GM12864 (cell line): ENCODE results near the gene NGDN.
"Not testable (repeated sequence)": the region's sequence is repeated elsewhere in the genome, so short reads cannot be mapped to it uniquely, and the experiment has no call there.

Experiments used
- DNase-seq: peaks from one replicate; pipeline ENCODE4 v3.0.0-alpha.2; 2011; ENCODE audit warnings: low read depth
- H3K4me3 ChIP-seq: 2 replicates; pipeline ENCODE4 v1.5.1; 2011; ENCODE audit warnings: mild to moderate bottlenecking, low read depth, low read length, control low read depth
- CTCF ChIP-seq: IDR thresholded peaks from 2 replicates; pipeline ENCODE4 v1.5.1; 2011; ENCODE audit warnings: low read depth, mild to moderate bottlenecking, moderate library complexity, low read length, control low read depth, inconsistent platforms; ENCODE audit errors: missing control alignments

Gene NGDN

GRCh38 chr14:23447361-23448350, 21.8 kb upstream of the NGDN start:
- no peak for DNase-seq
- no peak for TF ChIP-seq CTCF
- H3K4me3 ChIP-seq, result no peak overlapping the region

DNA sequence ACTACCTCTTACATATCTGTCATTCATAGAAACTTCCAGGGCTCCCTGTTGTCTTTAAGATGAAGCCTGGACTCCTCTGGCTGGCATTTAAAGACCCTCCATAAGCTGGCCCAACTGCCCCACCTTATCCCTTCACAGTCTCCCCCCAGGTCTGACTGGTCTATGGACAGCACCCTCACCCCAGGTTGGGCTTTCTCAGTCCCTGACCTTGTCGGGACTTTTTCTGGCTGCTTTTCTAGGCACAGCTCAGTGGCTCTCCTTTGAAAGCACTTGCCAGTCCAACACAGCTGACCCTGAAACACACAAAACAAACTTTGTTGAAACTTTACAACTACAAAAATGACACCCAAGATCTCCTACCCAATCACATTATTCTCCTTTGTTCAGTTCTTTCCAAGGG, 20.2 kb upstream of the NGDN start:
- DNase-seq, result no peak
- TF ChIP-seq CTCF, result no peak
- H3K4me3 ChIP-seq, result no peak overlapping the region

DNA sequence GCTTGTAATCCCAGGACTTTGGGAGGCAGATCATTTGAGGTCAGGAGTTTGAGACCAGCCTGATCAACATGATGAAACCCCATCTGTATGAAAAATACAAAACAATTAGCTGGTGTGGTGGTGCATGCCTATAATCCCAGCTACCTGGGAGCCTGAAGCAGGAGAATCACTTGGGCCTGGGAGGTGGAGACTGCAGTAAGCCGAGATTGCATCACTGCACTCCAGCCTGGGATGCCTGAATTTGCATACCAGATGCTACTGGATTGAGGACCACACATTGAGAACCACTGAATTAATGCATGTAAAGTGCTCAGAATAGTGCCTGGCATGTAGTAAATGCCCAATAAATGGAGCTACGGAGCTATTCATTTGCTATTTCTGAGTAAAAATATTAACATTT, 19.1 kb upstream of the NGDN start:
- TF ChIP-seq CTCF, result no peak
- no peak overlapping the region for H3K4me3 ChIP-seq
- DNase-seq, result no peak

DNA sequence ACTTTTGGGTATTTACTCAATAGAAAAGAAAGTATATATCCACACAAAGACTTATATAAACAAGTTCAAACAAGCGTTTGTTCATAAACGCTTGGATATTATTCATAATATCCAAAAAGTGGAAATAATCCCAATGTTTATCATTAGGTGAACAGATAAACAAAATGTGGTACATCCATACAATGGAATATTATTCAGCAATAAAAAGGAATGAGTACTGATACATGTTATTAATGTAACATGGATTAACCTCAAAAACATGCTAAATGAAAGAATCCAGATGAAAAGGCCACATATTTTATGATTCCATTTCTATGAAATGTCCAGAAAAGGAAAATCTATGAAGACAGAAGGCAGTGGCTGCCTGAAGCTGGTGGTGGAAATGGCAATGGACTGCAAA, 17.3 kb upstream of the NGDN start:
- H3K4me3 ChIP-seq, result no peak overlapping the region
- no peak for DNase-seq
- TF ChIP-seq CTCF, result no peak

- TF ChIP-seq CTCF, result no peak
- H3K4me3 ChIP-seq, result no peak overlapping the region
- no peak for DNase-seq
These were observed 15.1 kb upstream of the NGDN start for GRCh38 chr14:23454445-23454856.

GRCh38 chr14:23456883-23457586, 12.5 kb upstream of the NGDN start:
- peak; percentile 21 for TF ChIP-seq CTCF
- H3K4me3 ChIP-seq, DNase-seq: not testable (repeated sequence)
